Gastrocnemius medialis (tissue), 4 donors: ENCODE measurements around the gene USP26. TPM values are rescaled to one million over a fixed set of nuclear protein-coding genes. Genes with fewer than 3 reads are reported as not detected.

Source experiments
- ATAC-seq, 2 donors: fragments of 150-250 bp; one replicate each; pipeline ENCODE4 v1.9.1; 2016
- DNase-seq, 2 donors: peaks; one replicate each; pipeline ENCODE4 v3.0.0-alpha.2; 2019
- H3K27ac ChIP-seq, 4 donors: fragments of 200-600 bp; sonication (generic); 1 replicate in 1 of 4; 2 replicates in 3 of 4; pipeline ENCODE4 v1.5.1; 2016 to 2018; ENCODE audit warnings: mild to moderate bottlenecking in 2 of 4, moderate library complexity in 1 of 4
- H3K27me3 ChIP-seq, 3 donors: fragments of 200-600 bp; sonication (generic) in 2 of 3; 1 replicate in 1 of 3; 2 replicates in 2 of 3; pipeline versions ENCODE4 v1.5.1 to v1.6.0; 2016 to 2019; ENCODE audit warnings: mild to moderate bottlenecking in 1 of 3, moderate library complexity in 1 of 3
- H3K36me3 ChIP-seq, 2 donors: fragments of 200-600 bp; sonication (generic) in 1 of 2; one replicate each; pipeline ENCODE4 v1.5.1; 2017 to 2018
- H3K4me1 ChIP-seq, 2 donors: fragments of 200-600 bp; sonication (generic) in 1 of 2; one replicate each; pipeline ENCODE4 v1.5.1; 2016 to 2017; ENCODE audit warnings: mild to moderate bottlenecking in 2 of 2
- H3K4me3 ChIP-seq, 4 donors: fragments of 200-600 bp; sonication (generic) in 3 of 4; 1 replicate in 1 of 4; 2 replicates in 3 of 4; pipeline ENCODE4 v1.5.1; 2016 to 2019; ENCODE audit warnings: mild to moderate bottlenecking in 2 of 4
- H3K9me3 ChIP-seq, 3 donors: fragments of 200-600 bp; sonication (generic) in 2 of 3; 1 replicate in 1 of 3; 2 replicates in 2 of 3; pipeline ENCODE4 v1.5.1; 2016 to 2019
- CTCF ChIP-seq, 5 experiments: fragments of 450-650 bp in 3 of 5; fragments of 200-600 bp in 2 of 5; sonication (generic) in 2 of 5; IDR thresholded peaks in 4 of 5; conservative IDR thresholded peaks in 1 of 5; 1 replicate in 4 of 5; 2 replicates in 1 of 5; pipeline ENCODE4 v1.5.1; 2016 to 2019; ENCODE audit warnings: antibody characterized with exemption in 5 of 5, mild to moderate bottlenecking in 3 of 5, moderate library complexity in 3 of 5
- POLR2A ChIP-seq, 2 donors: fragments of 450-650 bp; IDR thresholded peaks; one replicate each; pipeline ENCODE4 v1.6.1; 2017; ENCODE audit warnings: antibody characterized with exemption in 2 of 2, mild to moderate bottlenecking in 2 of 2, moderate library complexity in 2 of 2
- in situ Hi-C, 4 donors: fragments of 200-750 bp; cut with MboI; loops; one replicate each; pipeline versions ENCODE4 v1.15.0 to v1.8.0; 2017; ENCODE audit warnings: low sequenced_read_pairs in 4 of 4
- intact Hi-C: fragments of 100-400 bp; cut with DNase I; formaldehyde crosslinking; loops from one replicate; pipeline ENCODE4 v1.15.1; 2023; ENCODE audit warnings: low total_unique reads
- total RNA-seq, 4 donors: library from RNA; depleted of rRNA; stranded (reverse); fragments of >200 nt; gene quantifications; one replicate each; pipeline versions ENCODE4 v1.1.0 to v1.2.3, GENCODE V29; 2016

Gene USP26
- total RNA-seq, 4 donors from 2014 or later: not detected

GRCh38 chrX:133054761-133055405 is 42.0 kb downstream of the USP26 start:
- no peaks in the 10 kb centered on the region for H3K27me3 ChIP-seq
- in situ Hi-C loops (no loop called here), intact Hi-C loops (no loop called here)
- no peak for ATAC-seq
- H3K4me1 ChIP-seq: no peaks in the 10 kb centered on the region
- no peak overlapping the region for H3K4me3 ChIP-seq
- no peaks in the 10 kb centered on the region for H3K36me3 ChIP-seq
- TF ChIP-seq POLR2A (IDR thresholded peaks at IDR 0.05) (no peak), CTCF (IDR thresholded peaks at IDR 0.05 in 4 of 5, conservative IDR thresholded peaks at IDR 0.05 in 1 of 5) (no peak)
- no peak overlapping the region for H3K27ac ChIP-seq
- no peaks in the 10 kb centered on the region for H3K9me3 ChIP-seq
- no peak for DNase-seq

GRCh38 chrX:133053861-133054598 is 42.9 kb downstream of the USP26 start:
- no peak overlapping the region for H3K27ac ChIP-seq
- in situ Hi-C loops: no loop called here
- H3K4me3 ChIP-seq: no peak overlapping the region
- H3K9me3 ChIP-seq: no peaks in the 10 kb centered on the region
- ATAC-seq (no peak), DNase-seq (no peak)
- intact Hi-C loops: no loop called here
- no peaks in the 10 kb centered on the region for H3K27me3 ChIP-seq
- no peaks in the 10 kb centered on the region for H3K4me1 ChIP-seq
- TF ChIP-seq POLR2A (IDR thresholded peaks at IDR 0.05): no peak
- no peak for TF ChIP-seq CTCF (IDR thresholded peaks at IDR 0.05 in 4 of 5, conservative IDR thresholded peaks at IDR 0.05 in 1 of 5)
- no peaks in the 10 kb centered on the region for H3K36me3 ChIP-seq

GRCh38 chrX:133048751-133049150 is 48.2 kb downstream of the USP26 start:
- intact Hi-C loops: no loop called here
- Histone ChIP-seq H3K27me3 (no peaks in the 10 kb centered on the region), H3K9me3 (no peaks in the 10 kb centered on the region), H3K4me3 (no peak overlapping the region), H3K27ac (no peak overlapping the region), H3K36me3 (no peaks in the 10 kb centered on the region), H3K4me1 (no peaks in the 10 kb centered on the region)
- no peak for TF ChIP-seq POLR2A (IDR thresholded peaks at IDR 0.05)
- TF ChIP-seq CTCF (IDR thresholded peaks at IDR 0.05 in 4 of 5, conservative IDR thresholded peaks at IDR 0.05 in 1 of 5): no peak
- ATAC-seq (no peak), DNase-seq (no peak)
- in situ Hi-C loops: no loop called here

GRCh38 chrX:133046601-133047000 is 50.3 kb downstream of the USP26 start:
- Histone ChIP-seq H3K9me3 (no peaks in the 10 kb centered on the region), H3K4me3 (no peak overlapping the region), H3K36me3 (no peaks in the 10 kb centered on the region), H3K4me1 (no peaks in the 10 kb centered on the region), H3K27ac (no peak overlapping the region), H3K27me3 (no peaks in the 10 kb centered on the region)
- intact Hi-C loops: no loop called here
- no peak for DNase-seq
- TF ChIP-seq POLR2A (IDR thresholded peaks at IDR 0.05) (no peak), CTCF (IDR thresholded peaks at IDR 0.05 in 4 of 5, conservative IDR thresholded peaks at IDR 0.05 in 1 of 5) (no peak)
- in situ Hi-C loops: no loop called here
- no peak for ATAC-seq
